ENCODE results near the gene SP4.

DNA sequence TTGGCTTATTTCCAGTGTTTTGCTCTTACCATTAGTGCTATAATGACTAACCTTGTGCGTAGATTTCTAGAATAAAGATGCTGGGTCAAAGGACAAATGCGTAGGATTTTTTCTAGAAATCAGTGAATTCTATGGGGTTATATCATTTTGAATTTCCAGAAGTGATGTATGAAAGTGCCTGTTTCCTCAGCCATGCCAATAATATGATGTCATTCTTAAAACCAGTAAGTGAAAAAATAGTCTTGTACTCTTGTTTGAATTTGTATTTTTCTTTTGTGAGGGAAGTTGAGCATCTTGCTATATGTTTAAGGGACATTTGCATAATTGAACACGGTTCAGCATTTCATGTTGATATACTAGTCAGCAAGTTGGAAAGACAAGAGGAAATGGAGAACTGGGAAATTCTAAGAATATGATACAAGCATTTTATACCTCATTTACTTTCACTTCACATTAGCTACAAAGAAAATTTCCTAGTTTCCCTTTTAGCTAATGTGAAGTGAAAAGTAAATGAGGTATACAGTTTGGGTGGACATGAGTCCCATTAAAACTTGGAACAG, 111.1 kb downstream of the SP4 start:
- no peak for TF ChIP-seq CTCF (IDR thresholded peaks at IDR 0.05; ENCODE audit: borderline replicate concordance, extremely low read depth, low read length, poor library complexity, severe bottlenecking)
- TF ChIP-seq EZH2 (IDR thresholded peaks at IDR 0.05; ENCODE audit: borderline replicate concordance, low read depth, low read length, severe bottlenecking), result no peak

All from DND-41 (cell line).